H1 (cell line): Measurements from ENCODE around the gene PRC1. TPM values are rescaled to one million over a fixed set of nuclear protein-coding genes. Genes with fewer than 3 reads are reported as not detected.

Experiments used
- CTCF ChIA-PET: fragments of 300-600 bp; sonication (Branson Sonifier 250); formaldehyde crosslinking; loops from one replicate; lab custom pipeline; 2021; ENCODE audit not compliant: partially characterized antibody; lab: Charles Lee
- POLR2A ChIA-PET: fragments of 300-600 bp; sonication (Branson Sonifier 250); formaldehyde crosslinking; loops from one replicate; lab custom pipeline; 2021; ENCODE audit warnings: inconsistent platforms; ENCODE audit not compliant: partially characterized antibody; lab: Charles Lee
- DNase-seq, 2 experiments: peaks; one replicate each; pipeline versions ENCODE4 v3.0.0 to v3.0.0-alpha.2; 2010 to 2022; ENCODE audit warnings: low spot score in 2 of 2, low read depth in 1 of 2, mixed read lengths in 1 of 2
- FAIRE-seq: peaks from 2 replicates; lab custom pipeline; 2011; peaks lifted over from hg19 to GRCh38; lab: Jason Lieb, UNC
- H2AFZ ChIP-seq: 2 replicates; pipeline ENCODE4 v1.8.1; 2012; ENCODE audit warnings: low read length, inconsistent platforms
- H2AK5ac ChIP-seq: 2 replicates; pipeline ENCODE4 v1.6.1; 2013; ENCODE audit warnings: low read depth, low read length
- H2BK120ac ChIP-seq: replicated peaks from 2 replicates; pipeline ENCODE3; 2013; ENCODE audit warnings: low read depth, low read length, inconsistent platforms
- H2BK12ac ChIP-seq: 2 replicates; pipeline ENCODE4 v1.6.1; 2013; ENCODE audit warnings: low read depth, low read length
- H2BK15ac ChIP-seq: 2 replicates; pipeline ENCODE4 v1.6.1; 2013; ENCODE audit warnings: low read length
- H2BK20ac ChIP-seq: 2 replicates; pipeline ENCODE4 v1.6.1; 2013; ENCODE audit warnings: low read length
- H2BK5ac ChIP-seq: 2 replicates; pipeline ENCODE4 v1.6.1; 2013; ENCODE audit warnings: low read depth, low read length
- H3K14ac ChIP-seq: 2 replicates; pipeline ENCODE4 v1.6.1; 2013; ENCODE audit warnings: inconsistent platforms; ENCODE audit not compliant: insufficient read length
- H3K18ac ChIP-seq: 2 replicates; pipeline ENCODE4 v1.6.1; 2013; ENCODE audit warnings: low read length; ENCODE audit errors: extremely low read depth
- H3K23ac ChIP-seq: 2 replicates; pipeline ENCODE4 v1.6.1; 2013; ENCODE audit warnings: inconsistent platforms; ENCODE audit not compliant: insufficient read length
- H3K23me2 ChIP-seq: 2 replicates; pipeline ENCODE4 v1.6.1; 2013; ENCODE audit warnings: low read depth, low read length
- H3K27ac ChIP-seq: 2 replicates; pipeline ENCODE4 v1.6.1; 2011; ENCODE audit warnings: low read depth, low read length, inconsistent platforms
- H3K27me3 ChIP-seq, 4 experiments: replicated peaks in 1 of 4; 1 replicate in 1 of 4; 2 replicates in 3 of 4; pipeline versions ENCODE4 v1.6.1 to v1.8.1; 2011 to 2013; ENCODE audit warnings: low read length in 3 of 4, mild to moderate bottlenecking in 3 of 4, inconsistent platforms in 2 of 4, mixed read lengths in 2 of 4, moderate library complexity in 1 of 4; ENCODE audit not compliant: control insufficient read depth in 3 of 4, insufficient read depth in 3 of 4; ENCODE audit errors: extremely low read depth in 1 of 4
- H3K36me3 ChIP-seq, 4 experiments: 2 replicates each; pipeline versions ENCODE4 v1.6.1 to v1.8.1; 2011 to 2013; ENCODE audit warnings: mild to moderate bottlenecking in 4 of 4, low read length in 3 of 4, moderate library complexity in 2 of 4, control low read depth in 1 of 4, inconsistent platforms in 1 of 4; ENCODE audit not compliant: insufficient read depth in 4 of 4, control insufficient read depth in 2 of 4
- H3K4ac ChIP-seq: replicated peaks from 2 replicates; pipeline ENCODE3; 2013; ENCODE audit warnings: low read length, low read depth, mixed read lengths, inconsistent platforms; ENCODE audit not compliant: insufficient read length
- H3K4me1 ChIP-seq, 4 experiments: replicated peaks in 1 of 4; 1 replicate in 1 of 4; 2 replicates in 3 of 4; pipeline versions ENCODE4 v1.6.1 to v1.8.1; 2011 to 2013; ENCODE audit warnings: low read length in 3 of 4, inconsistent platforms in 2 of 4, mixed read lengths in 1 of 4; ENCODE audit not compliant: insufficient read depth in 4 of 4, control insufficient read depth in 3 of 4
- H3K4me2 ChIP-seq, 2 experiments: 2 replicates each; pipeline versions ENCODE4 v1.6.1 to v1.8.1; 2011 to 2013; ENCODE audit warnings: low read depth in 2 of 2, low read length in 2 of 2, control low read depth in 1 of 2, inconsistent platforms in 1 of 2, mild to moderate bottlenecking in 1 of 2; ENCODE audit not compliant: insufficient read depth in 1 of 2
- H3K4me3 ChIP-seq, 4 experiments: fragments of 200-600, 300-600 bp in 1 of 4; sonication (generic), shearing (Covaris generic), sonication (Bioruptor Twin) in 1 of 4; 2 replicates each; pipeline versions ENCODE4 v1.5.1 to v1.8.1; 2011 to 2016; ENCODE audit warnings: low read length in 4 of 4, low read depth in 3 of 4, control low read depth in 2 of 4, inconsistent platforms in 2 of 4, mild to moderate bottlenecking in 2 of 4, mixed read lengths in 1 of 4, moderate library complexity in 1 of 4; ENCODE audit not compliant: insufficient read depth in 2 of 4; ENCODE audit errors: extremely low read depth in 1 of 4
- H3K56ac ChIP-seq: replicated peaks from 2 replicates; pipeline ENCODE3; 2013; ENCODE audit warnings: low read depth, mild to moderate bottlenecking, mixed read lengths, low read length, inconsistent platforms; ENCODE audit not compliant: insufficient read length
- H3K79me1 ChIP-seq: 2 replicates; pipeline ENCODE4 v1.6.1; 2013; ENCODE audit warnings: low read depth, low read length, control low read depth
- H3K79me2 ChIP-seq, 2 experiments: 2 replicates each; pipeline versions ENCODE4 v1.6.1 to v1.8.1; 2012 to 2013; ENCODE audit warnings: low read length in 2 of 2, mild to moderate bottlenecking in 2 of 2, inconsistent platforms in 1 of 2; ENCODE audit not compliant: insufficient read depth in 2 of 2, control insufficient read depth in 1 of 2
- H3K9ac ChIP-seq, 4 experiments: replicated peaks in 1 of 4; 1 replicate in 1 of 4; 2 replicates in 3 of 4; pipeline versions ENCODE4 v1.6.1 to v1.8.1; 2011 to 2013; ENCODE audit warnings: low read depth in 3 of 4, low read length in 3 of 4, control low read depth in 2 of 4, mild to moderate bottlenecking in 2 of 4, moderate library complexity in 2 of 4, inconsistent platforms in 1 of 4; ENCODE audit errors: extremely low read depth in 1 of 4
- H3K9me3 ChIP-seq, 2 experiments: 2 replicates each; pipeline versions ENCODE4 v1.6.1 to v1.8.1; 2012 to 2013; ENCODE audit warnings: mild to moderate bottlenecking in 2 of 2, moderate library complexity in 2 of 2, control low read depth in 1 of 2, inconsistent platforms in 1 of 2, low read depth in 1 of 2, low read length in 1 of 2, mixed read lengths in 1 of 2; ENCODE audit not compliant: insufficient read depth in 2 of 2
- H4K20me1 ChIP-seq, 2 experiments: replicated peaks in 1 of 2; 2 replicates each; pipeline versions ENCODE3 to v1.8.1; 2011 to 2013; ENCODE audit warnings: inconsistent platforms in 2 of 2, low read length in 2 of 2, mild to moderate bottlenecking in 1 of 2; ENCODE audit not compliant: insufficient read depth in 2 of 2, control insufficient read depth in 1 of 2
- H4K5ac ChIP-seq: 2 replicates; pipeline ENCODE4 v1.6.1; 2013; ENCODE audit warnings: low read length, low read depth, mixed read lengths, inconsistent platforms; ENCODE audit not compliant: insufficient read length
- H4K8ac ChIP-seq: 2 replicates; pipeline ENCODE4 v1.8.0; 2013; ENCODE audit warnings: mild to moderate bottlenecking, moderate library complexity, low read length, inconsistent platforms; ENCODE audit not compliant: insufficient read depth; ENCODE audit errors: extremely low read depth
- H4K91ac ChIP-seq: replicated peaks from 2 replicates; pipeline ENCODE3; 2013; ENCODE audit warnings: low read length, mixed read lengths, inconsistent platforms; ENCODE audit not compliant: insufficient read length
- CHD1 ChIP-seq: IDR thresholded peaks from 2 replicates; pipeline ENCODE4 v1.6.1; 2012; ENCODE audit warnings: low read depth, low read length, improper control_type of control experiment
- POLR2A ChIP-seq, 2 experiments: IDR thresholded peaks; 1 replicate in 1 of 2; 2 replicates in 1 of 2; pipeline ENCODE4 v1.6.1; 2011; ENCODE audit warnings: low read depth in 2 of 2, low read length in 2 of 2, mild to moderate bottlenecking in 2 of 2; ENCODE audit errors: control extremely low read depth in 1 of 2
- SIX5 ChIP-seq: IDR thresholded peaks from 2 replicates; pipeline ENCODE4 v1.6.1; 2011; ENCODE audit warnings: mild to moderate bottlenecking, low read depth, low read length
- TAF7 ChIP-seq: optimal IDR thresholded peaks from 2 replicates; pipeline ENCODE3; 2011; ENCODE audit warnings: low read depth, mild to moderate bottlenecking, inconsistent platforms, low read length, moderate library complexity, borderline replicate concordance
- ZNF274 ChIP-seq: IDR thresholded peaks from 2 replicates; pipeline ENCODE4 v1.7.0; 2012; ENCODE audit warnings: low read length, borderline replicate concordance; ENCODE audit errors: extremely low read depth
- WGBS, 2 experiments: shearing (Covaris generic) in 1 of 2; methylation state at CpG; one replicate each; pipeline versions ENCODE4 v1.1.6 to v1.1.7; 2013 to 2015; ENCODE audit warnings: low lambda C conversion rate in 2 of 2, mixed read lengths in 2 of 2, inconsistent platforms in 1 of 2, low coverage in 1 of 2, missing lambda C conversion rate in 1 of 2; ENCODE audit not compliant: insufficient replicate concordance in 2 of 2, insufficient coverage in 1 of 2, insufficient read length in 1 of 2; ENCODE audit errors: extremely low coverage in 1 of 2, missing lambda C conversion rate in 1 of 2; 5-methylcytosine and 5-hydroxymethylcytosine counted together
- polyA plus RNA-seq, 7 experiments: library from polyadenylated mRNA; depleted of rRNA in 3 of 7; stranded (reverse) in 5 of 7; unstranded in 2 of 7; fragments of >200 nt in 5 of 7; fragments of 200-250 nt in 2 of 7; gene quantifications; 1 replicate in 5 of 7; 2 replicates in 1 of 7; 4 replicates in 1 of 7; pipeline versions ENCODE4 v1.2.1 to v1.2.3, GENCODE V29; 2011 to 2013; ENCODE audit warnings: missing spikeins in 2 of 7, mixed read lengths in 2 of 7
- total RNA-seq: library from RNA; stranded (reverse); fragmentation: NEBNext Ultra II Directional; extraction: Animal tissue kit (Norgen Biotek cat#: 25700); gene quantifications from 2 replicates; pipeline ENCODE4 v1.2.1, GENCODE V29; 2021

PRC1 gene
- total and polyA plus RNA-seq, 2 of the 8 experiments (the other 6 are each of a cell fraction or from before 2014, with no cell fraction given), result 90.7 to 181 TPM

GRCh38 chr15:90962021-90962420 is 32.3 kb downstream of the PRC1 start:
- H4K5ac ChIP-seq, result no peak overlapping the region
- H2AK5ac ChIP-seq, result no peak overlapping the region
- H3K23ac ChIP-seq, result no peak overlapping the region
- peaks cover 0 to 10% (median 6%) of the 10 kb centered on the region in 4 experiments; a peak in 5 of 7 replicates for H3K4me1 ChIP-seq
- H3K27ac ChIP-seq, result no peak overlapping the region
- no peaks in the 10 kb centered on the region for H3K9me3 ChIP-seq
- H2BK12ac ChIP-seq, result no peak overlapping the region
- no peak overlapping the region for H2BK120ac ChIP-seq
- peaks cover 0 to 6% of the 10 kb centered on the region in 2 experiments; a peak in 1 of 4 replicates for H3K79me2 ChIP-seq
- FAIRE-seq, result no peak
- peaks cover 3% of the 10 kb centered on the region; the same call in 1 of the 2 replicates for H3K79me1 ChIP-seq
- no peak overlapping the region for H3K4ac ChIP-seq
- DNase-seq, result no peak
- peaks cover 5 to 6% of the 10 kb centered on the region in 2 experiments for H4K20me1 ChIP-seq
- H3K23me2 ChIP-seq, result peaks cover 8% of the 10 kb centered on the region; the same call in 1 of the 2 replicates
- H2AFZ ChIP-seq, result no peak overlapping the region
- no peaks in the 10 kb centered on the region for H3K27me3 ChIP-seq
- H3K14ac ChIP-seq, result no peak overlapping the region
- H4K8ac ChIP-seq, result no peak overlapping the region
- no peak overlapping the region for H3K4me2 ChIP-seq
- H3K4me3 ChIP-seq, result no peak overlapping the region
- 79% methylated on average over 4 of the region's 4 CpGs; no CpG with 5 or more reads in 1 of the 2 experiments for WGBS, 2 experiments
- TF ChIP-seq ZNF274 (no peak), POLR2A (IDR thresholded peaks at IDR 0.05; ENCODE audit: control extremely low read depth in 1 of 2, low read depth in 2 of 2, low read length in 2 of 2) (no peak), CHD1 (no peak), TAF7 (no peak), SIX5 (no peak)
- TF ChIP-seq, all 59 proteins: peak for 0
- Histone ChIP-seq H2BK15ac (no peak overlapping the region), H4K91ac (no peak overlapping the region), H3K18ac (no peak overlapping the region), H3K36me3 (peaks cover 9 to 48% (median 30%) of the 10 kb centered on the region in 4 experiments), H3K56ac (no peak overlapping the region), H2BK5ac (no peak overlapping the region), H3K9ac (no peak overlapping the region), H2BK20ac (no peak overlapping the region)
- ChIA-PET POLR2A (interaction anchor here (0.6 to 1.4 kb wide), 6 partner anchors 8 to 86 kb away, joined by 3 to 5 read pairs (median 3); no protein-coding TSS in a partner anchor), CTCF (interaction anchor here (1.1 to 19.2 kb wide), 6 partner anchors 9 to 310 kb away, joined by 3 to 306 read pairs (median 6); partner anchors contain the start of genes HDDC3 and UNC45A)
